ENCODE data around the gene CLEC12A. TPM values are rescaled to one million over a fixed set of nuclear protein-coding genes. Genes with fewer than 3 reads are reported as not detected.

The CLEC12A gene
- total RNA-seq, 3 donors from 2014 or later (not counting 1 experiment from before 2014, with no cell fraction given) = 13.6 to 18.9 (median 14.8) TPM

- Mint-ChIP-seq H3K27me3 (ENCODE audit: low read depth in 2 of 2) (no peaks in the 10 kb centered on the region), H3K4me1 (no peaks in the 10 kb centered on the region), H3K36me3 (peaks cover 16% of the 10 kb centered on the region), H3K9me3 (no peaks in the 10 kb centered on the region), H3K27ac (no peak overlapping the region), H3K4me3 (no peak overlapping the region)
- no peaks in the 10 kb centered on the region for H3K36me3 ChIP-seq (ENCODE audit: control insufficient read depth, insufficient read depth, low read length)
- H3K4me3 ChIP-seq (ENCODE audit: low read length) = no peak overlapping the region
- no peak for ATAC-seq
- no peaks in the 10 kb centered on the region for H3K27me3 ChIP-seq (ENCODE audit: control insufficient read depth, insufficient read depth, low read length)
- H3K27ac ChIP-seq (ENCODE audit: low read length) = no peak overlapping the region
- no peak for DNase-seq
- 86% methylated on average over 3 of the region's 3 CpGs for WGBS (ENCODE audit: insufficient coverage)
- intact Hi-C loops (cut with micrococcal nuclease) = no loop called here
- H3K9me3 ChIP-seq (ENCODE audit: control insufficient read depth, insufficient read depth, low read length) = no peaks in the 10 kb centered on the region
- H3K4me1 ChIP-seq (ENCODE audit: control insufficient read depth, insufficient read depth, low read length) = no peaks in the 10 kb centered on the region
- TF ChIP-seq CTCF (IDR thresholded peaks at IDR 0.05) = no peak
Observed at GRCh38 chr12:9980126-9980525, 8.9 kb downstream of the CLEC12A start.

GRCh38 chr12:9991876-9992275 is 20.7 kb downstream of the CLEC12A start:
- TF ChIP-seq CTCF (IDR thresholded peaks at IDR 0.05) = no peak
- H3K9me3 Mint-ChIP-seq = no peaks in the 10 kb centered on the region
- no peak for ATAC-seq
- H3K4me1 Mint-ChIP-seq = peaks cover 7% of the 10 kb centered on the region in 2 donors
- Histone ChIP-seq H3K36me3 (ENCODE audit: control insufficient read depth, insufficient read depth, low read length) (no peaks in the 10 kb centered on the region), H3K4me3 (ENCODE audit: low read length) (no peak overlapping the region), H3K4me1 (ENCODE audit: control insufficient read depth, insufficient read depth, low read length) (no peaks in the 10 kb centered on the region), H3K27me3 (ENCODE audit: control insufficient read depth, insufficient read depth, low read length) (peaks cover 2% of the 10 kb centered on the region), H3K9me3 (ENCODE audit: control insufficient read depth, insufficient read depth, low read length) (no peaks in the 10 kb centered on the region), H3K27ac (ENCODE audit: low read length) (no peak overlapping the region)
- no peak overlapping the region for H3K4me3 Mint-ChIP-seq
- DNase-seq = no peak
- no peak overlapping the region for H3K27ac Mint-ChIP-seq
- 0% methylated on average over 2 of the region's 3 CpGs for WGBS (ENCODE audit: insufficient coverage)
- intact Hi-C loops (cut with micrococcal nuclease) = no loop called here
- H3K27me3 Mint-ChIP-seq (ENCODE audit: low read depth in 2 of 2) = peaks cover 0 to 11% of the 10 kb centered on the region in 2 donors
- no peaks in the 10 kb centered on the region for H3K36me3 Mint-ChIP-seq

- Histone ChIP-seq H3K36me3 (ENCODE audit: control insufficient read depth, insufficient read depth, low read length) (no peaks in the 10 kb centered on the region), H3K27ac (ENCODE audit: low read length) (no peak overlapping the region), H3K4me1 (ENCODE audit: control insufficient read depth, insufficient read depth, low read length) (no peaks in the 10 kb centered on the region), H3K4me3 (ENCODE audit: low read length) (no peak overlapping the region), H3K27me3 (ENCODE audit: control insufficient read depth, insufficient read depth, low read length) (peaks cover 2% of the 10 kb centered on the region), H3K9me3 (ENCODE audit: control insufficient read depth, insufficient read depth, low read length) (no peaks in the 10 kb centered on the region)
- Mint-ChIP-seq H3K4me3 (no peak overlapping the region), H3K27ac (no peak overlapping the region), H3K27me3 (ENCODE audit: low read depth in 2 of 2) (peaks cover 0 to 11% of the 10 kb centered on the region in 2 donors), H3K9me3 (no peaks in the 10 kb centered on the region), H3K4me1 (peaks cover 8% of the 10 kb centered on the region in 2 donors), H3K36me3 (no peaks in the 10 kb centered on the region)
- intact Hi-C loops (cut with micrococcal nuclease) = no loop called here
- ATAC-seq (no peak), DNase-seq (no peak)
- WGBS (ENCODE audit: insufficient coverage) = 77% methylated on average over 2 of the region's 4 CpGs
- TF ChIP-seq CTCF (IDR thresholded peaks at IDR 0.05) = no peak
Observed at GRCh38 chr12:9992296-9992695, 21.1 kb downstream of the CLEC12A start.

- H3K36me3 Mint-ChIP-seq = no peaks in the 10 kb centered on the region
Observed at GRCh38 chr12:9999016-9999415, 27.8 kb downstream of the CLEC12A start, which contains the start of gene CLEC1B. Gene CLEC1B (minus strand): TSS chr12:9999121. CDS start chr12:9999100, 21 bp downstream.

More at GRCh38 chr12:9999016-9999415, 27.8 kb downstream of the CLEC12A start, which contains the start of gene CLEC1B:
- H3K4me3 ChIP-seq (ENCODE audit: low read length) = no peak within 1 kb of the TSS
- H3K9me3 ChIP-seq (ENCODE audit: control insufficient read depth, insufficient read depth, low read length) = no peaks in the 10 kb centered on the region
- Mint-ChIP-seq H3K9me3 (no peaks in the 10 kb centered on the region), H3K27ac (no peak within 1 kb of the TSS), H3K27me3 (ENCODE audit: low read depth in 2 of 2) (peaks cover 7% of the 10 kb centered on the region in 2 donors), H3K4me1 (peaks cover 8% of the 10 kb centered on the region in 2 donors), H3K4me3 (no peak within 1 kb of the TSS)
- no peak for TF ChIP-seq CTCF (IDR thresholded peaks at IDR 0.05)
- no peaks in the 10 kb centered on the region for H3K27me3 ChIP-seq (ENCODE audit: control insufficient read depth, insufficient read depth, low read length)
- ATAC-seq (no peak), DNase-seq (no peak)
- no peaks in the 10 kb centered on the region for H3K36me3 ChIP-seq (ENCODE audit: control insufficient read depth, insufficient read depth, low read length)
- intact Hi-C loops (cut with micrococcal nuclease) = loop anchor here (2.0 kb wide), 1 partner anchor 40 kb away; no protein-coding TSS in a partner anchor
- no peaks in the 10 kb centered on the region for H3K4me1 ChIP-seq (ENCODE audit: control insufficient read depth, insufficient read depth, low read length)
- 92% methylated on average over 3 of the region's 3 CpGs for WGBS (ENCODE audit: insufficient coverage)
- H3K27ac ChIP-seq (ENCODE audit: low read length) = no peak within 1 kb of the TSS

All from natural killer cell (primary cell).